K562 (cell line): ENCODE data around the gene CD34.

Source experiments
- FOXK2 ChIP-seq, 2 experiments: fragments of 450-650 bp; IDR thresholded peaks in 1 of 2; conservative IDR thresholded peaks in 1 of 2; 2 replicates each; pipeline ENCODE4 v1.6.1; 2016; ENCODE audit warnings: low read depth in 2 of 2, mild to moderate bottlenecking in 1 of 2
- PPARD ChIP-seq: fragments of 250-450 bp; sonication (Bioruptor Pico); IDR thresholded peaks from 2 replicates; pipeline ENCODE4 v1.8.0; 2022; ENCODE audit warnings: inconsistent platforms, mild to moderate bottlenecking, moderate library complexity
- SRSF9 ChIP-seq: fragments of 200-400 bp; formaldehyde crosslinking; IDR thresholded peaks from 2 replicates; pipeline ENCODE4 v1.6.1; 2017; ENCODE audit warnings: low read depth, low read length, borderline replicate concordance
- ZNF586 ChIP-seq: fragments of 450-650 bp; formaldehyde crosslinking; conservative IDR thresholded peaks from 2 replicates; pipeline ENCODE4 v1.4.0; 2020; ENCODE audit warnings: mild to moderate bottlenecking, moderate library complexity
- TF ChIP-seq, protein P1 (sequence below): fragments of 450-650 bp; formaldehyde crosslinking; IDR thresholded peaks from 2 replicates; pipeline ENCODE4 v1.4.0; 2020; ENCODE audit warnings: mild to moderate bottlenecking
- TF ChIP-seq, protein P2 (sequence below), 3 experiments: IDR thresholded peaks in 2 of 3; conservative IDR thresholded peaks in 1 of 3; 2 replicates each; pipeline ENCODE4 v1.5.1; 2011 to 2012; ENCODE audit warnings: low read length in 3 of 3, mild to moderate bottlenecking in 3 of 3, control low read depth in 2 of 3, improper control_type of control experiment in 1 of 3, inconsistent platforms in 1 of 3, low read depth in 1 of 3, mixed read lengths in 1 of 3, moderate library complexity in 1 of 3; ENCODE audit not compliant: insufficient read depth in 2 of 3

DNA sequence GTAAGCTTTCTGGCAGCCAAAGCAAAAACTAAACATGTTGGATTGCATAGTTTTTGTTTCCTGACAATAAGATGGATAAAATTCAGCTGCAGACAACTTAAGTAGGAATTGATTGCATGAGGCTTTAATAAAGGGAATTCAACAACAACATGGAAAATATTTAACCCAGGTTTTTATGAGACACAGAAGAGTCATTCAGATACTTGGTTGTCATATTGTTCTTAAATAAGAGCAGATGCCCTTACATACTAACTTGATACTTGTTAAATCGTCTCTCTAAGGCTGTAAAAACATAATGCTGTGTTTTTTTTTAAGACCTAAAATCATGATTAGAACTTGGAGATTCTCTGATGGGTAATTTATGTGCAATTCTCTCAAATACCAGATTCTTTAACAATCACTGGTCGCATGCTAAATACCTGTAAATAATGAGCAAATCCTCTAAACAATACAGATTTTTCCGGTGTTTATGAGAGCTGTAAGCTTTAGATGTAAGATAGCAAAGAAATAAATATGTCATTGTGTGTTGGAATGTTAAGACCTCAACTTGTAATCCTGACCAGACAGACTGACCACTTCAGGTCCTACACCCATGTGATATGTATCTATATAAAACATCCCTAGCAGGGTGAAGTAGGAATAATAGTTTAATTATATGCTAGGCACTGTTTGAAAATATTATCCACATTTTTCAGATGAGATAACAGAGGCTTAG, 37.8 kb upstream of the CD34 start:
- TF ChIP-seq, protein P1, sequence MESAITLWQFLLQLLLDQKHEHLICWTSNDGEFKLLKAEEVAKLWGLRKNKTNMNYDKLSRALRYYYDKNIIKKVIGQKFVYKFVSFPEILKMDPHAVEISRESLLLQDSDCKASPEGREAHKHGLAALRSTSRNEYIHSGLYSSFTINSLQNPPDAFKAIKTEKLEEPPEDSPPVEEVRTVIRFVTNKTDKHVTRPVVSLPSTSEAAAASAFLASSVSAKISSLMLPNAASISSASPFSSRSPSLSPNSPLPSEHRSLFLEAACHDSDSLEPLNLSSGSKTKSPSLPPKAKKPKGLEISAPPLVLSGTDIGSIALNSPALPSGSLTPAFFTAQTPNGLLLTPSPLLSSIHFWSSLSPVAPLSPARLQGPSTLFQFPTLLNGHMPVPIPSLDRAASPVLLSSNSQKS: no peak
- TF ChIP-seq SRSF9 (no peak), ZNF586 (CRISPR knock-in tag) (no peak), FOXK2 (conservative IDR thresholded peaks at IDR 0.05 in 1 of 2, IDR thresholded peaks at IDR 0.05 in 1 of 2; ENCODE audit: low read depth in 2 of 2) (no peak), PPARD (CRISPR knock-in tag) (no peak)
- TF ChIP-seq, protein P2, sequence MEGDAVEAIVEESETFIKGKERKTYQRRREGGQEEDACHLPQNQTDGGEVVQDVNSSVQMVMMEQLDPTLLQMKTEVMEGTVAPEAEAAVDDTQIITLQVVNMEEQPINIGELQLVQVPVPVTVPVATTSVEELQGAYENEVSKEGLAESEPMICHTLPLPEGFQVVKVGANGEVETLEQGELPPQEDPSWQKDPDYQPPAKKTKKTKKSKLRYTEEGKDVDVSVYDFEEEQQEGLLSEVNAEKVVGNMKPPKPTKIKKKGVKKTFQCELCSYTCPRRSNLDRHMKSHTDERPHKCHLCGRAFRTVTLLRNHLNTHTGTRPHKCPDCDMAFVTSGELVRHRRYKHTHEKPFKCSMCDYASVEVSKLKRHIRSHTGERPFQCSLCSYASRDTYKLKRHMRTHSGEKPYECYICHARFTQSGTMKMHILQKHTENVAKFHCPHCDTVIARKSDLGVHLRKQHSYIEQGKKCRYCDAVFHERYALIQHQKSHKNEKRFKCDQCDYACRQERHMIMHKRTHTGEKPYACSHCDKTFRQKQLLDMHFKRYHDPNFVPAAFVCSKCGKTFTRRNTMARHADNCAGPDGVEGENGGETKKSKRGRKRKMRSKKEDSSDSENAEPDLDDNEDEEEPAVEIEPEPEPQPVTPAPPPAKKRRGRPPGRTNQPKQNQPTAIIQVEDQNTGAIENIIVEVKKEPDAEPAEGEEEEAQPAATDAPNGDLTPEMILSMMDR (IDR thresholded peaks at IDR 0.05 in 2 of 3, conservative IDR thresholded peaks at IDR 0.05 in 1 of 3; ENCODE audit: insufficient read depth in 2 of 3, low read depth in 1 of 3, low read length in 3 of 3): no peak
